Measurements from ENCODE around the gene POLR1D. TPM values are rescaled to one million over a fixed set of nuclear protein-coding genes. Genes with fewer than 3 reads are reported as not detected.

Gene POLR1D
- total and polyA plus RNA-seq, 2 experiments from 2014 or later: 177 to 197 TPM

DNA sequence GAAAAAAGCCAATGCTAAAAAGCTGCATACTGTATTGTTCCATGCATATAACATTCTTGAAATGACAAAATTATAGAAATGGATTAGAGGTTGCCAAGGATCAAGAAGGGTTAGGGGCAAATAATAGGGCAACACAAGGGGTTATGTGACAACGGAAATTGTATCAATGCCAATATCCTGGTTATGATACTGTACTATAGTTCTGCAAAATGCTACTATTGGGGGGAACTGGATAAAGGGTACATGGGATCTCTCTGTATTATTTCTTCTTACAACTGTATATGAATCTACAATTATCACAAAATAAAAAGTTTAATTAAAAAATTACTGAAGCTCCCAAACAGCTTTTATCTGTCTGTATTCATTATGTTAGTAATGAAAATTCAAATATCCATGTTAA, 33.3 kb upstream of the POLR1D start:
- Histone ChIP-seq H3K4me3 (no peak overlapping the region), H3K9me2 (ENCODE audit: insufficient read depth) (no peaks in the 10 kb centered on the region), H3K4me1 (ENCODE audit: insufficient read depth) (no peaks in the 10 kb centered on the region), H3K4me2 (no peak overlapping the region), H4K20me1 (replicated peaks; ENCODE audit: insufficient read depth) (peaks cover 11% of the 10 kb centered on the region), H3K27ac (ENCODE audit: low read depth) (no peak overlapping the region), H2AFZ (no peak overlapping the region), H3K79me2 (replicated peaks; ENCODE audit: insufficient read depth) (peaks cover 66% of the 10 kb centered on the region), H3K36me3 (ENCODE audit: insufficient read depth) (no peaks in the 10 kb centered on the region), H3F3A (replicated peaks; ENCODE audit: low read depth) (no peaks in the 10 kb centered on the region), H3K27me3 (ENCODE audit: insufficient read depth) (no peaks in the 10 kb centered on the region)
- DNase-seq (ENCODE audit: low spot score): no peak
- no peaks in the 10 kb centered on the region; the same call in 2 of the 3 replicates for H3K4me1 Mint-ChIP-seq
- H3K4me3 Mint-ChIP-seq: no peak overlapping the region
- H3K27ac Mint-ChIP-seq: no peak overlapping the region
- no peaks in the 10 kb centered on the region for H3K27me3 Mint-ChIP-seq (ENCODE audit: insufficient read depth, low read depth, poor library complexity)
- no peak for TF ChIP-seq EZH2 (IDR thresholded peaks at IDR 0.05; ENCODE audit: low read depth, unreplicated experiment)
- TF ChIP-seq ZNF331 (CRISPR knock-in tag; IDR thresholded peaks at IDR 0.05; ENCODE audit: low read depth): no peak
- TF ChIP-seq ZNF114 (CRISPR knock-in tag; IDR thresholded peaks at IDR 0.05): no peak
- TF ChIP-seq JUNB (IDR thresholded peaks at IDR 0.05; ENCODE audit: unreplicated experiment): no peak
- no peak for TF ChIP-seq STAT1 (IDR thresholded peaks at IDR 0.05; ENCODE audit: unreplicated experiment)
- no peak for TF ChIP-seq POLR2AphosphoS5 (IDR thresholded peaks at IDR 0.05; ENCODE audit: low read depth)
- TF ChIP-seq CREB1 (CRISPR knock-in tag; IDR thresholded peaks at IDR 0.05; ENCODE audit: low read depth): no peak
- no peak for TF ChIP-seq EZH2phosphoT487 (IDR thresholded peaks at IDR 0.05; ENCODE audit: unreplicated experiment)
- TF ChIP-seq, protein P1, sequence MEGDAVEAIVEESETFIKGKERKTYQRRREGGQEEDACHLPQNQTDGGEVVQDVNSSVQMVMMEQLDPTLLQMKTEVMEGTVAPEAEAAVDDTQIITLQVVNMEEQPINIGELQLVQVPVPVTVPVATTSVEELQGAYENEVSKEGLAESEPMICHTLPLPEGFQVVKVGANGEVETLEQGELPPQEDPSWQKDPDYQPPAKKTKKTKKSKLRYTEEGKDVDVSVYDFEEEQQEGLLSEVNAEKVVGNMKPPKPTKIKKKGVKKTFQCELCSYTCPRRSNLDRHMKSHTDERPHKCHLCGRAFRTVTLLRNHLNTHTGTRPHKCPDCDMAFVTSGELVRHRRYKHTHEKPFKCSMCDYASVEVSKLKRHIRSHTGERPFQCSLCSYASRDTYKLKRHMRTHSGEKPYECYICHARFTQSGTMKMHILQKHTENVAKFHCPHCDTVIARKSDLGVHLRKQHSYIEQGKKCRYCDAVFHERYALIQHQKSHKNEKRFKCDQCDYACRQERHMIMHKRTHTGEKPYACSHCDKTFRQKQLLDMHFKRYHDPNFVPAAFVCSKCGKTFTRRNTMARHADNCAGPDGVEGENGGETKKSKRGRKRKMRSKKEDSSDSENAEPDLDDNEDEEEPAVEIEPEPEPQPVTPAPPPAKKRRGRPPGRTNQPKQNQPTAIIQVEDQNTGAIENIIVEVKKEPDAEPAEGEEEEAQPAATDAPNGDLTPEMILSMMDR (conservative IDR thresholded peaks at IDR 0.05; ENCODE audit: low read depth in 2 of 2): no peak
- TF ChIP-seq, protein P2, sequence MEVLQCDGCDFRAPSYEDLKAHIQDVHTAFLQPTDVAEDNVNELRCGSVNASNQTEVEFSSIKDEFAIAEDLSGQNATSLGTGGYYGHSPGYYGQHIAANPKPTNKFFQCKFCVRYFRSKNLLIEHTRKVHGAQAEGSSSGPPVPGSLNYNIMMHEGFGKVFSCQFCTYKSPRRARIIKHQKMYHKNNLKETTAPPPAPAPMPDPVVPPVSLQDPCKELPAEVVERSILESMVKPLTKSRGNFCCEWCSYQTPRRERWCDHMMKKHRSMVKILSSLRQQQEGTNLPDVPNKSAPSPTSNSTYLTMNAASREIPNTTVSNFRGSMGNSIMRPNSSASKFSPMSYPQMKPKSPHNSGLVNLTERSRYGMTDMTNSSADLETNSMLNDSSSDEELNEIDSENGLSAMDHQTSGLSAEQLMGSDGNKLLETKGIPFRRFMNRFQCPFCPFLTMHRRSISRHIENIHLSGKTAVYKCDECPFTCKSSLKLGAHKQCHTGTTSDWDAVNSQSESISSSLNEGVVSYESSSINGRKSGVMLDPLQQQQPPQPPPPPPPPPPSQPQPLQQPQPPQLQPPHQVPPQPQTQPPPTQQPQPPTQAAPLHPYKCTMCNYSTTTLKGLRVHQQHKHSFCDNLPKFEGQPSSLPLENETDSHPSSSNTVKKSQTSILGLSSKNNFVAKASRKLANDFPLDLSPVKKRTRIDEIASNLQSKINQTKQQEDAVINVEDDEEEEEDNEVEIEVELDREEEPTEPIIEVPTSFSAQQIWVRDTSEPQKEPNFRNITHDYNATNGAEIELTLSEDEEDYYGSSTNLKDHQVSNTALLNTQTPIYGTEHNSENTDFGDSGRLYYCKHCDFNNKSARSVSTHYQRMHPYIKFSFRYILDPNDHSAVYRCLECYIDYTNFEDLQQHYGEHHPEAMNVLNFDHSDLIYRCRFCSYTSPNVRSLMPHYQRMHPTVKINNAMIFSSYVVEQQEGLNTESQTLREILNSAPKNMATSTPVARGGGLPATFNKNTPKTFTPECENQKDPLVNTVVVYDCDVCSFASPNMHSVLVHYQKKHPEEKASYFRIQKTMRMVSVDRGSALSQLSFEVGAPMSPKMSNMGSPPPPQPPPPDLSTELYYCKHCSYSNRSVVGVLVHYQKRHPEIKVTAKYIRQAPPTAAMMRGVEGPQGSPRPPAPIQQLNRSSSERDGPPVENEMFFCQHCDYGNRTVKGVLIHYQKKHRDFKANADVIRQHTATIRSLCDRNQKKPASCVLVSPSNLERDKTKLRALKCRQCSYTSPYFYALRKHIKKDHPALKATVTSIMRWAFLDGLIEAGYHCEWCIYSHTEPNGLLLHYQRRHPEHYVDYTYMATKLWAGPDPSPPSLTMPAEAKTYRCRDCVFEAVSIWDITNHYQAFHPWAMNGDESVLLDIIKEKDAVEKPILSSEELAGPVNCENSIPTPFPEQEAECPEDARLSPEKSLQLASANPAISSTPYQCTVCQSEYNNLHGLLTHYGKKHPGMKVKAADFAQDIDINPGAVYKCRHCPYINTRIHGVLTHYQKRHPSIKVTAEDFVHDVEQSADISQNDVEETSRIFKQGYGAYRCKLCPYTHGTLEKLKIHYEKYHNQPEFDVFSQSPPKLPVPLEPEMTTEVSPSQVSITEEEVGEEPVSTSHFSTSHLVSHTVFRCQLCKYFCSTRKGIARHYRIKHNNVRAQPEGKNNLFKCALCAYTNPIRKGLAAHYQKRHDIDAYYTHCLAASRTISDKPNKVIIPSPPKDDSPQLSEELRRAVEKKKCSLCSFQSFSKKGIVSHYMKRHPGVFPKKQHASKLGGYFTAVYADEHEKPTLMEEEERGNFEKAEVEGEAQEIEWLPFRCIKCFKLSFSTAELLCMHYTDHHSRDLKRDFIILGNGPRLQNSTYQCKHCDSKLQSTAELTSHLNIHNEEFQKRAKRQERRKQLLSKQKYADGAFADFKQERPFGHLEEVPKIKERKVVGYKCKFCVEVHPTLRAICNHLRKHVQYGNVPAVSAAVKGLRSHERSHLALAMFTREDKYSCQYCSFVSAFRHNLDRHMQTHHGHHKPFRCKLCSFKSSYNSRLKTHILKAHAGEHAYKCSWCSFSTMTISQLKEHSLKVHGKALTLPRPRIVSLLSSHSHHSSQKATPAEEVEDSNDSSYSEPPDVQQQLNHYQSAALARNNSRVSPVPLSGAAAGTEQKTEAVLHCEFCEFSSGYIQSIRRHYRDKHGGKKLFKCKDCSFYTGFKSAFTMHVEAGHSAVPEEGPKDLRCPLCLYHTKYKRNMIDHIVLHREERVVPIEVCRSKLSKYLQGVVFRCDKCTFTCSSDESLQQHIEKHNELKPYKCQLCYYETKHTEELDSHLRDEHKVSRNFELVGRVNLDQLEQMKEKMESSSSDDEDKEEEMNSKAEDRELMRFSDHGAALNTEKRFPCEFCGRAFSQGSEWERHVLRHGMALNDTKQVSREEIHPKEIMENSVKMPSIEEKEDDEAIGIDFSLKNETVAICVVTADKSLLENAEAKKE (CRISPR knock-in tag; IDR thresholded peaks at IDR 0.05): no peak
- H3K36me3 Mint-ChIP-seq (ENCODE audit: low read depth): no peaks in the 10 kb centered on the region
- ATAC-seq: no peak
- H3K9me3 Mint-ChIP-seq: no peaks in the 10 kb centered on the region

Measured in GM23338 (cell line).